ENCODE measurements around the gene CCRL2. TPM values are rescaled to one million over a fixed set of nuclear protein-coding genes. Genes with fewer than 3 reads are reported as not detected.
A peak's percentile ranks its signal among the peaks of the same experiment; 100 is the strongest.

Gene CCRL2
- total and polyA plus RNA-seq, 9 of the 15 experiments (the other 6 are each of a cell fraction or from before 2014, with no cell fraction given), result 3.4 to 5.7 (median 4.0) TPM

- no peak for TF ChIP-seq ZBTB40 (IDR thresholded peaks at IDR 0.05)
- no peak for TF ChIP-seq ZBTB40 (CRISPR knock-in tag; IDR thresholded peaks at IDR 0.05)
- peak; percentile 55; the same call in 1 of the 2 replicates for TF ChIP-seq DPF2 (IDR thresholded peaks at IDR 0.05)
- no peak for TF ChIP-seq KLF10 (CRISPR knock-in tag; IDR thresholded peaks at IDR 0.05)
- no peak for TF ChIP-seq TAF15 (IDR thresholded peaks at IDR 0.05; ENCODE audit: low read depth, low read length)
- no peak for TF ChIP-seq ZNF77 (CRISPR knock-in tag; IDR thresholded peaks at IDR 0.05)
- peak; percentile 50 for TF ChIP-seq CBFA2T3 (IDR thresholded peaks at IDR 0.05)
- TF ChIP-seq ZFX (CRISPR knock-in tag; IDR thresholded peaks at IDR 0.05), result no peak
- TF ChIP-seq GTF2A2 (tag; IDR thresholded peaks at IDR 0.05), result no peak
- TF ChIP-seq, protein P1, sequence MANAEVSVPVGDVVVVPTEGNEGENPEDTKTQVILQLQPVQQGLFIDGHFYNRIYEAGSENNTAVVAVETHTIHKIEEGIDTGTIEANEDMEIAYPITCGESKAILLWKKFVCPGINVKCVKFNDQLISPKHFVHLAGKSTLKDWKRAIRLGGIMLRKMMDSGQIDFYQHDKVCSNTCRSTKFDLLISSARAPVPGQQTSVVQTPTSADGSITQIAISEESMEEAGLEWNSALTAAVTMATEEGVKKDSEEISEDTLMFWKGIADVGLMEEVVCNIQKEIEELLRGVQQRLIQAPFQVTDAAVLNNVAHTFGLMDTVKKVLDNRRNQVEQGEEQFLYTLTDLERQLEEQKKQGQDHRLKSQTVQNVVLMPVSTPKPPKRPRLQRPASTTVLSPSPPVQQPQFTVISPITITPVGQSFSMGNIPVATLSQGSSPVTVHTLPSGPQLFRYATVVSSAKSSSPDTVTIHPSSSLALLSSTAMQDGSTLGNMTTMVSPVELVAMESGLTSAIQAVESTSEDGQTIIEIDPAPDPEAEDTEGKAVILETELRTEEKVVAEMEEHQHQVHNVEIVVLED (CRISPR knock-in tag; IDR thresholded peaks at IDR 0.05), result no peak
- TF ChIP-seq RBM15 (IDR thresholded peaks at IDR 0.05; ENCODE audit: insufficient read depth, low read length), result no peak
- peak; percentile 66; the same call in 1 of the 2 replicates for TF ChIP-seq TFAP4 (CRISPR knock-in tag; IDR thresholded peaks at IDR 0.05; ENCODE audit: borderline replicate concordance)
- TF ChIP-seq SMAD2 (IDR thresholded peaks at IDR 0.05; ENCODE audit: low read depth, low read length), result no peak
- TF ChIP-seq SRF (CRISPR knock-in tag; IDR thresholded peaks at IDR 0.05), result no peak
- TF ChIP-seq EHMT2 (IDR thresholded peaks at IDR 0.05), result no peak
- no peak for TF ChIP-seq MTA3 (IDR thresholded peaks at IDR 0.05; ENCODE audit: borderline replicate concordance)
- peak in 1 of 2 experiments; percentile 87; a peak in 1 of 4 replicates for TF ChIP-seq FOXK2 (conservative IDR thresholded peaks at IDR 0.05 in 1 of 2, IDR thresholded peaks at IDR 0.05 in 1 of 2; ENCODE audit: low read depth in 2 of 2)
- no peak for TF ChIP-seq MBD2 (IDR thresholded peaks at IDR 0.05; ENCODE audit: borderline replicate concordance, low read depth)
- TF ChIP-seq MYC (IDR thresholded peaks at IDR 0.05; ENCODE audit: low read depth, low read length), result 0 out of 2 replicates have a peak, but pooled peaks have one; percentile 29
- TF ChIP-seq MYC (CRISPR knock-in tag; IDR thresholded peaks at IDR 0.05; ENCODE audit: borderline replicate concordance, low read depth), result no peak
These were observed 15.6 kb downstream of the CCRL2 start (continued) for GRCh38 chr3:46422617-46423016.
